IMR-90 (cell line): Measurements from ENCODE around the gene DUSP22. TPM values are rescaled to one million over a fixed set of nuclear protein-coding genes. Genes with fewer than 3 reads are reported as not detected.

Experiments used
- ATAC-seq: fragments of 200-7000 bp; cut with Tn5 transposase; 2 replicates; pipeline ENCODE4 v1.9.1; 2020; ENCODE audit warnings: low read depth, mild to moderate bottlenecking, moderate library complexity
- BruUV-seq: library from RNA; stranded (reverse); fragments of 400-500 nt; replicated peaks from 2 replicates; lab custom pipeline; 2021; lab: Mats Ljungman, UMichigan
- CTCF ChIA-PET: fragments of 300-600 bp; formaldehyde crosslinking; extraction: SDS; loops from one replicate; lab custom pipeline; 2021; ENCODE audit warnings: antibody characterized with exemption; lab: Yijun Ruan, JAX
- POLR2A ChIA-PET: fragments of 300-600 bp; sonication (Branson Sonifier 250); formaldehyde crosslinking; loops from one replicate; lab custom pipeline; 2022; ENCODE audit warnings: antibody characterized with exemption; ENCODE audit not compliant: unreplicated experiment; lab: Charles Lee
- DNase-seq: peaks from one replicate; pipeline ENCODE4 v3.0.0; 2013
- H2AFZ ChIP-seq: replicated peaks from 2 replicates; pipeline ENCODE3; 2013; ENCODE audit warnings: low read length, mild to moderate bottlenecking; ENCODE audit not compliant: poor library complexity
- H2AK5ac ChIP-seq: 2 replicates; pipeline ENCODE4 v1.6.1; 2013; ENCODE audit warnings: low read depth, low read length, inconsistent platforms
- H2AK9ac ChIP-seq: replicated peaks from 2 replicates; pipeline ENCODE3; 2013; ENCODE audit warnings: mild to moderate bottlenecking, low read depth, low read length, moderate library complexity; ENCODE audit not compliant: poor library complexity
- H2BK120ac ChIP-seq: 2 replicates; pipeline ENCODE4 v1.6.1; 2013; ENCODE audit warnings: low read depth, low read length, inconsistent platforms
- H2BK15ac ChIP-seq: 3 replicates; pipeline ENCODE4 v1.6.1; 2013; ENCODE audit warnings: low read depth, low read length, inconsistent platforms
- H2BK20ac ChIP-seq: 2 replicates; pipeline ENCODE4 v1.6.1; 2013; ENCODE audit warnings: low read depth, mild to moderate bottlenecking, inconsistent platforms, low read length, moderate library complexity
- H2BK5ac ChIP-seq: 2 replicates; pipeline ENCODE4 v1.6.1; 2013; ENCODE audit warnings: mild to moderate bottlenecking, low read depth, low read length, inconsistent platforms; ENCODE audit not compliant: poor library complexity, severe bottlenecking
- H3K14ac ChIP-seq: replicated peaks from 2 replicates; pipeline ENCODE4 v1.6.1; 2013; ENCODE audit warnings: low read depth, low read length, inconsistent platforms
- H3K18ac ChIP-seq: 2 replicates; pipeline ENCODE4 v1.6.1; 2013; ENCODE audit warnings: low read depth, low read length, control low read depth
- H3K23ac ChIP-seq: 2 replicates; pipeline ENCODE4 v1.6.1; 2013; ENCODE audit warnings: low read depth, low read length, inconsistent platforms
- H3K27ac ChIP-seq: 2 replicates; pipeline ENCODE4 v1.5.1; 2013; ENCODE audit warnings: mild to moderate bottlenecking, control low read depth, low read length; ENCODE audit not compliant: insufficient read depth
- H3K27me3 ChIP-seq: 2 replicates; pipeline ENCODE4 v1.6.1; 2013; ENCODE audit warnings: low read length; ENCODE audit not compliant: control insufficient read depth, insufficient read depth
- H3K36me3 ChIP-seq: 2 replicates; pipeline ENCODE4 v1.6.1; 2013; ENCODE audit warnings: low read length, mixed read lengths; ENCODE audit not compliant: control insufficient read depth, insufficient read depth
- H3K4ac ChIP-seq: 2 replicates; pipeline ENCODE4 v1.6.1; 2013; ENCODE audit warnings: low read depth, low read length, inconsistent platforms
- H3K4me1 ChIP-seq: 2 replicates; pipeline ENCODE4 v1.6.1; 2013; ENCODE audit warnings: low read length, mixed read lengths; ENCODE audit not compliant: control insufficient read depth, insufficient read depth
- H3K4me2 ChIP-seq: 2 replicates; pipeline ENCODE4 v1.6.1; 2013; ENCODE audit warnings: low read depth, mild to moderate bottlenecking, control low read depth, low read length, moderate library complexity
- H3K4me3 ChIP-seq: 2 replicates; pipeline ENCODE4 v1.5.1; 2013; ENCODE audit warnings: low read depth, mild to moderate bottlenecking, control low read depth, low read length, moderate library complexity; ENCODE audit not compliant: insufficient read depth
- H3K56ac ChIP-seq: 2 replicates; pipeline ENCODE4 v1.6.1; 2013; ENCODE audit warnings: low read length, inconsistent platforms; ENCODE audit not compliant: insufficient read depth; ENCODE audit errors: extremely low read depth
- H3K79me1 ChIP-seq, 2 experiments: 2 replicates each; pipeline ENCODE4 v1.6.1; 2013; ENCODE audit warnings: low read length in 2 of 2, inconsistent platforms in 1 of 2, low read depth in 1 of 2
- H3K9ac ChIP-seq: 2 replicates; pipeline ENCODE4 v1.6.1; 2013; ENCODE audit warnings: low read depth, low read length, control low read depth
- H3K9me1 ChIP-seq: 2 replicates; pipeline ENCODE4 v1.6.1; 2013; ENCODE audit warnings: low read length, inconsistent platforms; ENCODE audit not compliant: insufficient read depth
- H3K9me3 ChIP-seq: 2 replicates; pipeline ENCODE4 v1.6.1; 2013; ENCODE audit warnings: low read length; ENCODE audit not compliant: control insufficient read depth, insufficient read depth
- H4K20me1 ChIP-seq: 2 replicates; pipeline ENCODE4 v1.6.1; 2013; ENCODE audit warnings: low read length, inconsistent platforms; ENCODE audit not compliant: insufficient read depth
- H4K5ac ChIP-seq: 2 replicates; pipeline ENCODE4 v1.6.1; 2013; ENCODE audit warnings: mild to moderate bottlenecking, low read depth, low read length, control low read depth
- H4K8ac ChIP-seq, 2 experiments: 2 replicates each; pipeline ENCODE4 v1.6.1; 2013; ENCODE audit warnings: low read depth in 2 of 2, low read length in 2 of 2, control low read depth in 1 of 2, inconsistent platforms in 1 of 2
- H4K91ac ChIP-seq: 2 replicates; pipeline ENCODE4 v1.6.1; 2013; ENCODE audit warnings: low read depth, low read length, inconsistent platforms; ENCODE audit not compliant: insufficient read depth
- CEBPB ChIP-seq: IDR thresholded peaks from 2 replicates; pipeline ENCODE4 v1.6.1; 2012; ENCODE audit warnings: low read depth, low read length, improper control_type of control experiment
- FOS ChIP-seq: fragments of 150-350 bp; IDR thresholded peaks from 2 replicates; pipeline ENCODE4 v1.6.1; 2016; ENCODE audit warnings: low read depth, low read length
- SMC3 ChIP-seq: fragments of 150-350 bp; IDR thresholded peaks from 2 replicates; pipeline ENCODE4 v1.6.1; 2016; ENCODE audit warnings: low read depth, mild to moderate bottlenecking, antibody characterized with exemption, low read length, moderate library complexity
- WGBS, 2 experiments: methylation state at CpG; one replicate each; pipeline versions ENCODE4 v1.1.5 to v1.1.7; 2013; ENCODE audit warnings: missing lambda C conversion rate in 2 of 2; ENCODE audit not compliant: insufficient read length in 1 of 2; ENCODE audit errors: extremely low coverage in 2 of 2; 5-methylcytosine and 5-hydroxymethylcytosine counted together
- dilution Hi-C: fragments of 300-500 bp; cut with HindIII; formaldehyde crosslinking; loops from one replicate; pipeline ENCODE4 v1.14.3; 2018; ENCODE audit warnings: low sequenced_read_pairs; ENCODE audit not compliant: unreplicated experiment
- in situ Hi-C: fragments of 300-500 bp; cut with MboI; formaldehyde crosslinking; loops from 3 replicates; pipeline ENCODE4 v1.14.3; 2019; ENCODE audit warnings: low sequenced_read_pairs, inconsistent platforms, mixed read lengths
- intact Hi-C: fragments of 100-400 bp; cut with micrococcal nuclease; formaldehyde crosslinking; loops from 2 replicates; pipeline ENCODE4 v1.10.0; 2022
- polyA plus RNA-seq, 3 experiments: library from polyadenylated mRNA; depleted of rRNA; stranded (reverse); fragments of >200 nt; gene quantifications; 2 replicates each; pipeline ENCODE4 v1.2.3, GENCODE V29; 2012; ENCODE audit warnings: low replicate concordance in 1 of 3
- total RNA-seq: library from RNA; depleted of rRNA; stranded (reverse); fragments of >200 nt; gene quantifications from 2 replicates; pipeline ENCODE4 v1.2.3, GENCODE V29; 2012

Gene DUSP22
- total and polyA plus RNA-seq, 2 of the 4 experiments (the other 2 are of a cell fraction): 7.1 to 8.2 TPM

DNA sequence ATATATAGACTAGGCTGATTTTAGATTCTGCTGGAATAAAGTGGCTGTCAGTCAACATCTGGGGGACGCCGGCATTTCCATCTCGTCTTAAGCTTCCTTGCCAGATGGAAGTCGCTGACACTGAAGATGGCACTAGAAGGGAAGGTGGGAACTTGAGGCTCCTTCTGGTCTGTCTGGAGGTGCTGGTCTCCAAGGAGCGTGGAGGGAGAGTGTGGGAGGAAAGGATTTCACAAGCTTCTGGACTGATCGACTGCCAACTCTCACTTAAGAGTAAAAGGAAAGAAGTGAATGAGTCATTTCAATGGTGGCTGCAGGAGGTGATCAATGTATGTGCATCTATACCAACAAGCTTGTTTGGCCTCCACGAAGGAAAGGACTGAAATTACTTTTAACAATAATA is 40.4 kb downstream of the DUSP22 start:
- dilution Hi-C loops: no loop called here
- no peak overlapping the region for H2AK9ac ChIP-seq
- no peak overlapping the region for H4K91ac ChIP-seq
- H3K9me1 ChIP-seq: no peaks in the 10 kb centered on the region; the same call in 1 of the 2 replicates
- ATAC-seq: no peak
- H3K36me3 ChIP-seq: no peaks in the 10 kb centered on the region
- no peak overlapping the region for H3K9ac ChIP-seq
- intact Hi-C loops: no loop called here
- CTCF ChIA-PET: interaction anchor here (0.7 to 1.6 kb wide), 2 partner anchors 12 to 144 kb away, joined by 3 to 4 read pairs; no protein-coding TSS in a partner anchor
- H2AK5ac ChIP-seq: no peak overlapping the region
- no peak overlapping the region for H3K18ac ChIP-seq
- POLR2A ChIA-PET: no interaction called here
- no peaks in the 10 kb centered on the region for H3K79me1 ChIP-seq
- no TSS peak for BruUV-seq
- H4K5ac ChIP-seq: no peak overlapping the region
- H3K4ac ChIP-seq: no peak overlapping the region
- H3K27ac ChIP-seq: no peak overlapping the region
- peaks cover 3% of the 10 kb centered on the region for H3K4me1 ChIP-seq
- H2AFZ ChIP-seq: no peak overlapping the region
- 70% methylated on average over 2 of the region's 7 CpGs; no CpG with 5 or more reads in 1 of the 2 experiments for WGBS, 2 experiments
- peak; percentile 44; the same call in 1 of the 2 replicates for TF ChIP-seq FOS
- TF ChIP-seq CEBPB: peak; percentile 72; the same call in 1 of the 2 replicates
- TF ChIP-seq SMC3: no peak
- no peak overlapping the region for H3K56ac ChIP-seq
- no peaks in the 10 kb centered on the region; the same call in 1 of the 2 replicates for H4K20me1 ChIP-seq
- no peak overlapping the region for H3K14ac ChIP-seq
- H3K4me3 ChIP-seq: no peak overlapping the region
- H2BK120ac ChIP-seq: no peak overlapping the region
- H2BK15ac ChIP-seq: no peak overlapping the region
- no peaks in the 10 kb centered on the region for H3K27me3 ChIP-seq
- H2BK5ac ChIP-seq: no peak overlapping the region
- H3K23ac ChIP-seq: no peak overlapping the region
- H4K8ac ChIP-seq: no peak overlapping the region
- no peak overlapping the region for H3K4me2 ChIP-seq
- DNase-seq: peak; percentile 70
- no peak overlapping the region for H2BK20ac ChIP-seq
- H3K9me3 ChIP-seq: peaks cover 4% of the 10 kb centered on the region; the same call in 1 of the 2 replicates
- in situ Hi-C loops: no loop called here
